Hematopoietic multipotent progenitor cell treated with erythropoietin and hydrocortisone succinate and interleukin-3 and kit ligand, for 4 days (in vitro differentiated cells): ENCODE results near the gene ACTG1.

Experiments used
- DNase-seq: peaks from one replicate; pipeline ENCODE4 v3.0.0-alpha.2; 2015

The ACTG1 gene

GRCh38 chr17:81478119-81478518 is 34.5 kb downstream of the ACTG1 start:
- no peak for DNase-seq

- DNase-seq = no peak
Measured at GRCh38 chr17:81477173-81477572, 35.4 kb downstream of the ACTG1 start.

- no peak for DNase-seq
Measured at GRCh38 chr17:81476635-81477034, 36.0 kb downstream of the ACTG1 start.

GRCh38 chr17:81476097-81476496 is 36.5 kb downstream of the ACTG1 start:
- DNase-seq = no peak

GRCh38 chr17:81474958-81475357 is 37.6 kb downstream of the ACTG1 start:
- no peak for DNase-seq

GRCh38 chr17:81473019-81473418 is 39.6 kb downstream of the ACTG1 start:
- no peak for DNase-seq

GRCh38 chr17:81471818-81472456 is 40.7 kb downstream of the ACTG1 start:
- DNase-seq = peak; percentile 40

GRCh38 chr17:81470944-81471817 is 41.4 kb downstream of the ACTG1 start:
- DNase-seq = no peak

GRCh38 chr17:81470270-81470943 is 42.2 kb downstream of the ACTG1 start:
- no peak for DNase-seq

- DNase-seq = no peak
Measured at GRCh38 chr17:81469266-81469665, 43.3 kb downstream of the ACTG1 start.

GRCh38 chr17:81468770-81469121 is 43.9 kb downstream of the ACTG1 start:
- no peak for DNase-seq

GRCh38 chr17:81468111-81468769 is 44.4 kb downstream of the ACTG1 start:
- no peak for DNase-seq

- DNase-seq = no peak
Measured at GRCh38 chr17:81466564-81467472, 45.8 kb downstream of the ACTG1 start.

- DNase-seq = no peak
Measured at GRCh38 chr17:81465910-81466309, 46.7 kb downstream of the ACTG1 start.

- no peak for DNase-seq
Measured at GRCh38 chr17:81464586-81464985, 48.0 kb downstream of the ACTG1 start.

GRCh38 chr17:81463506-81463905 is 49.1 kb downstream of the ACTG1 start:
- DNase-seq = no peak

- DNase-seq = no peak
Measured at GRCh38 chr17:81462506-81463125, 50.0 kb downstream of the ACTG1 start.

- no peak for DNase-seq
Measured at GRCh38 chr17:81461607-81462500, 50.7 kb downstream of the ACTG1 start.

- no peak for DNase-seq
Measured at GRCh38 chr17:81460856-81461460, 51.6 kb downstream of the ACTG1 start.
